ENCODE measurements around the gene LCN12. TPM values are rescaled to one million over a fixed set of nuclear protein-coding genes. Genes with fewer than 3 reads are reported as not detected.

LCN12 gene
- total RNA-seq, 1 experiment from 2014 or later, result 2.5 TPM

- intact Hi-C loops (cut with micrococcal nuclease; ENCODE audit: unreplicated experiment) (no loop called here), in situ Hi-C loops (cut with HindIII; ENCODE audit: low pct_unique_long_range_greater_than_20kb, low sequenced_read_pairs) (no loop called here)
- no TSS peak for BruUV-seq (replicated peaks)
- Histone ChIP-seq H3K4me1 (ENCODE audit: control insufficient read depth, insufficient read depth, low read length) (peaks cover 5% of the 10 kb centered on the region; the same call in 1 of the 2 replicates), H3K4me3 (ENCODE audit: low read depth in 2 of 2, low read length in 2 of 2) (no peak overlapping the region), H3K9me3 (ENCODE audit: control insufficient read depth, insufficient read depth, low read depth, low read length) (no peaks in the 10 kb centered on the region), H3K27ac (ENCODE audit: low read length) (no peak overlapping the region), H3K27me3 (ENCODE audit: control insufficient read depth, insufficient read depth, low read length) (no peaks in the 10 kb centered on the region), H3K36me3 (ENCODE audit: control insufficient read depth, insufficient read depth, low read length) (no peaks in the 10 kb centered on the region)
- no peak for ATAC-seq
- TF ChIP-seq REST (IDR thresholded peaks at IDR 0.05; ENCODE audit: insufficient read depth in 1 of 2, low read depth in 2 of 2, low read length in 1 of 2) (no peak), TCF7L2 (IDR thresholded peaks at IDR 0.05; ENCODE audit: low read depth, low read length) (no peak), POLR2AphosphoS5 (IDR thresholded peaks at IDR 0.05; ENCODE audit: low read depth, low read length) (no peak), CTCF (IDR thresholded peaks at IDR 0.05) (no peak), SIN3A (IDR thresholded peaks at IDR 0.05; ENCODE audit: borderline replicate concordance, insufficient read depth, low read depth, low read length) (no peak)
- CTCF ChIA-PET, result interaction anchor here (0.6 kb wide), 1 partner anchor 47 kb away, joined by 7 read pairs; no protein-coding TSS in a partner anchor
- no peak for DNase-seq (ENCODE audit: low read depth, low spot score)
- POLR2A ChIA-PET, result no interaction called here
Observed at GRCh38 chr9:136960212-136960937, 8.3 kb downstream of the LCN12 start.

GRCh38 chr9:136960938-136961275, 8.8 kb downstream of the LCN12 start:
- ATAC-seq (no peak), DNase-seq (ENCODE audit: low read depth, low spot score) (no peak)
- intact Hi-C loops (cut with micrococcal nuclease; ENCODE audit: unreplicated experiment) (no loop called here), in situ Hi-C loops (cut with HindIII; ENCODE audit: low pct_unique_long_range_greater_than_20kb, low sequenced_read_pairs) (no loop called here)
- no peak overlapping the region for H3K27ac ChIP-seq (ENCODE audit: low read length)
- H3K36me3 ChIP-seq (ENCODE audit: control insufficient read depth, insufficient read depth, low read length), result no peaks in the 10 kb centered on the region
- H3K4me3 ChIP-seq (ENCODE audit: low read depth in 2 of 2, low read length in 2 of 2), result no peak overlapping the region
- TF ChIP-seq REST (IDR thresholded peaks at IDR 0.05; ENCODE audit: insufficient read depth in 1 of 2, low read depth in 2 of 2, low read length in 1 of 2) (no peak), SIN3A (IDR thresholded peaks at IDR 0.05; ENCODE audit: borderline replicate concordance, insufficient read depth, low read depth, low read length) (no peak), CTCF (IDR thresholded peaks at IDR 0.05) (no peak), POLR2AphosphoS5 (IDR thresholded peaks at IDR 0.05; ENCODE audit: low read depth, low read length) (no peak)
- CTCF ChIA-PET, result interaction anchor here (0.7 kb wide), 1 partner anchor 13 kb away, joined by 3 read pairs; no protein-coding TSS in a partner anchor
- POLR2A ChIA-PET, result no interaction called here
- BruUV-seq (replicated peaks), result no TSS peak
- H3K27me3 ChIP-seq (ENCODE audit: control insufficient read depth, insufficient read depth, low read length), result no peaks in the 10 kb centered on the region
- H3K4me1 ChIP-seq (ENCODE audit: control insufficient read depth, insufficient read depth, low read length), result peaks cover 5% of the 10 kb centered on the region; the same call in 1 of the 2 replicates
- no peaks in the 10 kb centered on the region for H3K9me3 ChIP-seq (ENCODE audit: control insufficient read depth, insufficient read depth, low read depth, low read length)

All from Panc1 (cell line).